Globus pallidus (tissue), 1 donor: ENCODE measurements around the gene CD79A.
"Not testable (repeated sequence)": the region's sequence is repeated elsewhere in the genome, so short reads cannot be mapped to it uniquely, and the experiment has no call there.

Source experiments
- DNase-seq: peaks from one replicate; pipeline ENCODE4 v3.0.0-alpha.2; 2015; ENCODE audit warnings: low spot score

The CD79A gene

DNA sequence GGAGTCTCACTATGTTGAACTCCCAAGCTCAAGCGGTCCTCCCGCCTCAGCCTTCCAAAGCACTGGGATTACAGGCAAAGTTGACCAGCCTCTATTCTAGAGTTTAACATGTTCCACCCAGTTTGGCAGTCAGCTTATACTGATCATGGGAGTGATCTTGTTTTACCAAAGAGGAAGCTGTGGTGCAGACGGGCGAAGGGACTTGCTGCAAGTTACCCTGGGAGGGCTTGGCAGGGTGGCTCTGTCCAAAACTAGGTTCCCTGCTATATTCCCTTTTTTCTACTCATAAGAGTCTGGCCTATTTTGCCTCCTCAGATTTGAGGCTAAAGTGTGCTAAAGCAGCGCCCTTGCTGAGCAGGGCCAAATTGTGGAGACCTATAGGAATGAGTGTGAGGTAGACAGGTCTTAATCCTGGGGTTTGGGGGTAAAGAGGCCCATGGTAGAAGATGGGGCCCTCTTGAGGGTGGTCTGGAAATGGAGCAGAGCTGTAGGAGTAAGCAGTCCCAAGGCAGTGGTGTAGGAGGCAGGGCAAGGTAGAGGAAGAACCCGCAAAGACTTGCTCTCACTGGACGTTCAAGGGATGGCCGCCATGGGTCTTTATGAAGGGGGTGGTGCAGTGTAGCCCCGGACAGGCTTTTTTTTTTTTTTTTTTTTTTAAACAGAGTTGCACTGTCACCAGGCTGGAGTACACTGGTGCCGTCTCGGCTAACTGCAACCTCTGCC is 13.7 kb upstream of the CD79A start:
- DNase-seq = no peak

DNA sequence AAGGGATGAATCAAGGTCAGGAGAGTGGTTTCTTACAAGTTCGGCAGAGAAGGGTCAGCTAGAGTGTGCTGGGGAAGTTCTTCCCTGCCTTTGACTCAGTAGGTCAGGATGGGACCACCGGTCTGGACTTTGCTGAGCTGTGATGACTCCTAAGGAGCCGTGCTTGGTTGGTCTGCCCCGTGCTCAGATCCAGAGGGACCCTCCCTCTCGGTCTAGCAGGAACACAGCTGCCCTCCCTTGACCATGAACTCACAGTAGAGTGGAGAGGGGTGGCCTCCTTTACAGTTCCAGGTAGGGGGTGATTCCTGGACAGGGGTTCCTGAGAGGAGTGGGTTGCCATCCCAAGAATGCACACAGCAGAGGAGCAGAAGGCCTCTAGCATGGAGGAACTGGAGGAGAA is 12.7 kb upstream of the CD79A start:
- no peak for DNase-seq

DNA sequence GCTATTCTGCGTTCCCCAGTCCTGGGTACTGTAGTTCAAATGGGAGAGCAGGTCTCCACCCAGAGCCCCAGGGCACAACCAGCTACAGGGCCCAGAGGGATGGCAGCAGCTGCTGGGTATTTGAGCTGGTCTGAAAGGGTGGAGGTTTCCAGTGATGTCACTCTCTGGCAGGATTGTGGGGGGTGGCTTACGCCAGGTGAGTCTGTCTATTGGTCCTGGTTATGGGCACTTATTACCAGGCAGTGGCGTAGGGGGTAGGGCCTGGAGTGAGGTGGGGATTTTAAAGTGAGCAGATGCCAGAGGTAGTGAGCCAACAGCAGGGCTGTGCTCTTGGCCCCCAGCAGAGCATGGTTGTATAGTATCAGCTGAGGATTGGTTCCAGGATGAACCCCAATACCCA is 10.8 kb upstream of the CD79A start:
- no peak for DNase-seq

DNA sequence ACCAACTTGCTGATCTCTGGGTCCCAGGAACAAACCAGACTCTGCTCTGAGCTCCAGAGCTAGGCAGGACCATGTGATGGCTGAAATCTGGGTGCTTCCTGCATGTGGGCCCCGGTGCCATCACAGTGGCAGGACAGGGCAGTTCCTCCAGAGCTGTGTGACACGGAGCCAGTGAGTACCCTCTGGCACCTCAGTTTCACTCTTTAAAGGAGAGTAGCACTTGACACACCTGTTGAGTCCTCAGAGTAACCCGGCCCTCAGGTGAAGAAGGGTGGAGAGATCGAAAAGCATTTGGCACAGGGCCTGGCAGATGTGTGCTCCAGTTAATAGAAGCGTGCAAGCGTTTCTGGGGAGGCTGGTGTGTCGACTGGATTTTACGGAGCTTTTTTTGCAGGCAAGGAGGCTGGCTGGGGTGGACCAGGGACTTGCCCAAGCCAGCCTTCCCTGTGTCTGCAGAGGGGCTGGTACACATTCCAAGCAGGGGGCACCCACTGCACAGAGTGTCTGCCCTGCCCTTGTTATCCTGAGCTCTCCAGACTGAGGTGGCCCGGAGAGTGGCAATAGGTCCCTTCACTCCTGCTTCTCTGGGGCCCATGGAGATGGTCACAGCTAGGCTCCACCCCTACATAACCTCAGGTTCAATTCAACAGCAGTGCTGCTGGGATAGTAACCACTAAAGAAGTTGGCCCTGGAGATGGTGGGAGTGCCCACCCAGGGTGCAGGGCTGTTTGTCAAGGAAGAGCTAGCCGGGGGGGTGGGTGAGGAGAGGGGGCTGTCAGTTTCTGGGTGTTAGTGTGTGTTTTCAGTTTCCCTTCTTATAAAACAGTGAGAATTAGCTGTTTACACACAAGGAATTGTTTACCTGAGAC is 8.7 kb upstream of the CD79A start:
- DNase-seq = no peak

DNA sequence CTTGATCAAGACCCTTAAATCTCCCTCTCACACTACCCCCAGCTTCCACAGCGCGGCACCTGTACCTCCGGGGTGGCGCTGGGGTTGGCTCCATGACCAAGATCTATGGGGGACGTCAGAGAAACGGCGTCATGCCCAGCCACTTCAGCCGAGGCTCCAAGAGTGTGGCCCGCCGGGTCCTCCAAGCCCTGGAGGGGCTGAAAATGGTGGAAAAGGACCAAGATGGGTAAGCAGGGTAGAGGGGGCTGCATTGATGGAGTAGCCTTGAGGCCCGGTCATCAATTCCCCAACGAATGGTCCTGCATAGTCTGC is 8.1 kb upstream of the CD79A start:
- DNase-seq = no peak

DNA sequence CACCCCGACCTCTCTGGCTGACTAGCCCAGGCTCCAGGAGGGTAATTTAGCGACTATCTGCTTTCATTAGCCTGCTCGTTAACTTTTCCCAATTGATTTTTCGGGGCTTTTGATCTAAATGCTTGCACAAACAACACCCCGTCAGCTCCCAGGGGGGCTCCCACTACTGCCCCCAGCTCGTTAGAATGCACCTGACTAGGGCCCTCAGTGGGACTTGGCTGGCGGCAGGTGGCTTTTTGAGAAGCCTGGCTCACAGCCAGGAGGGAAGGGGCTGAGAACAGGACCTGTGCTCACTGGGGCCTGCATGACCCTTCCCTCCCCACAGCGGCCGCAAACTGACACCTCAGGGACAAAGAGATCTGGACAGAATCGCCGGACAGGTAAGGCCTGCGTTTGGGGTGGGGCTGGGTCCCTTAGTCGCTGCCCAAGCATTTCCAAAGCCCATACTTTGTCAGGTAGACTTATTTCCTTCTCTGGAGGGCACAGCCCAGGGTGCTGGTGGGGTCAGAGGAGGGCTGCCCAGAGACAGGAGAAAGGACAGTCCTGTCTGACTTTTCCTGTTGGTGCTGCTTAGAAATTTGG is 7.6 kb upstream of the CD79A start:
- no peak for DNase-seq

DNA sequence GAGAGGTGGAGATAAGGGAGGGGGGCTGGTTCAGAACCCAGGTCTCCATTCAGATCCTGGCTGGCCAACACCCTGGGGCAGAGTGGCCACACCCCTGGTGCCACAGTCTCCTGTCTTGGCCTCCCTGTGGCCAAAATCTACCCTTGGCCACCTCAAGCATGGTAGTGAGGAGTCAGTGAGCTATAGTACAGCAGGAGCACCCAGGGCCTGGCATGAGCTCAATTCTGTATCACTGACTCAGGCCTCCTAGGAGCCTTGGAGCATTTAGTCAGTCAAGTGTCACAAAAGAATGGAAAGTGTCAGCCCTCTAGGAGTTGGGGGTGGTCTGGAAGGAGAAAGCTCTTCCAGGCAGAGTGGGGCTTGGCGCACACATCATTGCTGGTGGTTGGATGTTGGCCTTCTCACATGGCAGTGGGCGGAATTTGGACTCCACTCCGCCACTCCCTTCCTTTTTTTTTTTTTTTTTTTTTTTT is 6.6 kb upstream of the CD79A start:
- no peak for DNase-seq

DNA sequence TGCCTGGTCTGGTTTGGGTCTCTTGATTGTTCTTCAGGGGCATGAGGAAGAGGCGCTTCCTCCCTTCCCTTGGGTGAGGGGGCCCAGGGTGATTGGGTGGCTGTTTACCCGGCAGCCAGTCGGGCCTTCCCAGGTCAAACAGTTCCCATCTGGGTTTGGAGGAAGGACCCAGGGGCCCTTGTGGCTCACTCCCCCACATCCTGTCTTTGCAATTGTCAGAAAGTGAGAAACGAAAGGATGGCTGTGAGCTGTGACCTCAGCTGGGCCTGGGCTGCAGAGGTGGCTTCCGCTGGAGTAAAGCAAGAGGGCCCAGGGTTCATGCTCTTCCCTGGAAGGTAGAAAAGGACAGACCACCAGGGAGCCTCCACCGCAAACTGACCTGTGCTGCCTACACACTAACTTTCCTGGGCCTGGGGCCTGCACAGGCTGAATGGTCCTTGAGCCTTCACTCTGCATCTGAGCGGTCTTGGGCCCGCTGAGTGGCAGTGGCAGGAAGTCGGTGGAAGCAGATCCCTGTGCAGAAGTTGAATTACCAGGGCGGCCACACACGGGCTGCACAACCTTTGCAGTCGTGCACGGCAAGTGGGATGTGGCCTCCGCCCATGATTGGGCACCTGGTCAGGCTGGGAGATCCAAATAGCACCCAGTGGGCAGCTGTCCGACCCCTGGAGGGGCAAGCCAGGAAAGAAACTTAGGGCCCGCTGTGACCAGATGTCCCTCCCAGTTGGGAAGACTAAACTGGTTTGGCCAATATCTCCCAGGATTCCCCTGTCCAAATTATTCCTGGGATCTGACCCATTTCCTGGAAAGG is 5.3 kb upstream of the CD79A start:
- no peak for DNase-seq

DNA sequence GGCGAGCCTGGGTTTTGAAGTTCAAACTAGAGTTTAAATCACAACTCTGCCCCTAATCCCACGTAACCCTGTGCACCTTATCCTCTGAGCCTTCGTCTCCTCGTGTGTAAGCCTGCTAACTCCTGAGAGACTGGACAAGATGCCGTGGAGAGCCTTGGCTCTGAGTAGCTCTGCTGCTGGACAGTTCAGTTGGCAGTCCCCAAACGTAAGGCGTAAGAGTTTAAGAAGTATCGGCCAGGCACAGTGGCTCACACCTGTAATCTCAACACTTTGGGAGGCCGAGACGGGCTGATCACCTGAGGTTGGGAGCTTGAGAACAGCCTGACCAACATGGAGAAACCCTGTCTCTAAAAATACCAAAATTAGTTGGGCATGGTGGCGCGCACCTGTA is 4.7 kb upstream of the CD79A start:
- no peak for DNase-seq

DNA sequence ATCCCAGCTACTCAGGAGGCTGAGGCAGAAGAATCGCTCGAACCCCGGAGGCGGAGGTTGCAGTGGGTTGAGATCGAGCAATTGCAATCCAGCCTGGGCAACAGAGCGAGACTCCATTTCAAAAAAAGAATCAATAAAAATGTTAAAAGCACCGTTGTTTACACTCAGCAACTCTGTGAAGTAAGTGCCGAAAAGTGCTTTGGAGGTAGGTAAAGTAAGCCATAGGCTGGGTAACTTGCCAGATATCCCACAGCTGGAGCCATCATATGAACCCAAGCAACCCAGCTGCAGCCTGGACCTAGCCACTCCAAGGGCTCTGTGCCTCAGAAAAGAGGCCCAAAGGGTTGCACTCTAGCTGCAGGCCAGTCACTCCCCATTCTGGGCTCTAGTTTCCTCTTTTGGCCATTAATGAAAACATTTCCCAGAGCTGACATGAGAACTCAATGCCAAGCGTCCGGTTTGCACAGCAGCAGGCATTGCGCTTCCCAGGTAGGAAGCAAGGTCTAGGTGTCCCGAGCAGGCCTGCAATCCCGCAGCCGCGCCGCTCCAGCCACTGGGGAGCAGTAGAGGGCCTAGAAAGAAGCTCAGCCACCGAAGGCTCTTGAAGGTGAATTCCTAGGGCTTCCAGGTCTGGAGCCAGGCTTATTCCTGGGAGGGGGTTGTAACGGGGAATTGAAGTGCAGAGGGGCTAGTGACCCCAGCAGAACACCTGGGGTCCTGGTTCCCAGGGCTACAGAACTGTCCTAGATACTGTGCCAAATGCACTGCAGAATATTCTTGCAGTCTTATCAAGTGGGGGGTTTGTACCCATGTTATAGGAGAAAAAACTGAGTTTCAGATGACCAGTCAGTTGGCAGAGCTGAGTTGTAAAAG is 4.1 kb upstream of the CD79A start:
- DNase-seq = no peak

DNA sequence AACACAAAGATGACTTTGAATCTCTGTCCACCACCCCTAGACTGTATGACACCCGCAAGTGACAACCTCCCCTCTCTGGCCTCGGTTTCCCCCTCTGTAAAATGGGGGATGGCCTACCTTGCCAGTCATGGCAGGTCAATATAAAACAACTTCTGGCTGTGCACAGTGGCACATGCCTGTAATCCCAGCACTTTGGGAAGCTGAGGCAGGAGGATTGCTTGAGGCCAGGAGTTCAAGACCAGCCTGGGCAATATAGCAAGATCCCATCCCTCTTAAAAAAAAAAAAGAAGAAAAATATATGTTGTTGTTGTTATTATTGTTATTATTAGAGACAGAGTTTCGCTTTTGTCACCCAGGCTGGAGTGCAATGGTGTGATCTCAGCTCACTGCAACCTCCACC is 1.1 kb upstream of the CD79A start:
- not testable (repeated sequence) for DNase-seq

DNA sequence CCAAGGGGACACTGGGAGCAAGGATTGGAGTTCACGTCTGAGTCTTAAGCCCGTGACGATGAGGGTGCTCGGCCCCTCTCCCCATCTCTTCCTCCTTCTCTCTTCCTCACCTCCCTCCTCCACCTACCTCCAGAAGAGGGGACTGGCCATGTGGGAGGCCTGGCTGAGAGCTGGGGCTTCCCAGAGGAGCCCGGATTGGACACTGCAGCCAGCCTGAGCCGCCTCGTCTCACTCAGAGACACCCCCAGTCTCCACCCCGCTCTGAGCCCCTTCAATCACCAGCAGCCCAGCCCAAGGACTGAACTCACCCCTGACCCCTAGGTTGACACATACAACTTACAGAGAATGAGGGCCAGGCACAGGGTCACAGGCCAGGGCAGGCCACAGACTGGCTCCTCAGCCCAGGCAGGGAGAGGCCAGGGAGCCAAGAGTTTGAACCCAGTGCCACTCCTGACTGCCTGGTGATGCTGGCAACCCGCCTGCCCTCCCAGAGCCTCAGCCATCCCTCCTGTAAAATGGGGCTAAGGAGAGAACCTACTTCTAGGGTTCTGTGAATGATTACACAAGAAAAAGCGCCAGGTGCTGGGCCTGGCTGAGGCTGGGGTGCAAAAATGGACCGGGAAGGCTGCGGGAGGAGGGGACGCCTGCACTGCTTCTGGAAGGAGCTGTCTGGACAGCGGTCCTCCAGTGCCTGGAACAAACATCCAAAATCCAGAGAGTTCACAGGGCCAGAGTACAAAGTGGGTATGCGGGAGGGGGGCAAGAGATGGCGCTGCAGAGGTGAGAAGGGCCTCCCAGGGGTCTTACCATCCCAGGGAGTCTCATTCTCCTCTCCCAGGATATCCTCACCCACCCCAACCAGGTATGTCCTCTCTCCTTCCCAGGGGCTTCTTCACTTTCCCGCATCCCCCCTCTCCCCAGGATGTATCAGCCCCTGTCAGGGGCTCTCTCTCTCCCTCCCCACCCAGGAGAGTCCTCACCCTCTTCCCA is 1.1 kb downstream of the CD79A start:
- DNase-seq = no peak

DNA sequence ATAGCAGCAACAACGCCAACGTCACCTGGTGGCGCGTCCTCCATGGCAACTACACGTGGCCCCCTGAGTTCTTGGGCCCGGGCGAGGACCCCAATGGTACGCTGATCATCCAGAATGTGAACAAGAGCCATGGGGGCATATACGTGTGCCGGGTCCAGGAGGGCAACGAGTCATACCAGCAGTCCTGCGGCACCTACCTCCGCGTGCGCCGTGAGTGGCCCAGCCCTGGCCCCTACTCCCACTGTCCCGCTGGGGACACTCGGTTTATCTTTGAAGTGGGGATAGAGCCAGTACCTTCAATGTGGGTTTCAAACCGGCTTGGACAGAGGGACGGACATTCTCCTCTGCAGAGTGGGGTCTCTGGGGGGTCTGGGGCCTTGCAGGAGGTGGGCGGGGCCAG is 2.0 kb downstream of the CD79A start:
- no peak for DNase-seq

DNA sequence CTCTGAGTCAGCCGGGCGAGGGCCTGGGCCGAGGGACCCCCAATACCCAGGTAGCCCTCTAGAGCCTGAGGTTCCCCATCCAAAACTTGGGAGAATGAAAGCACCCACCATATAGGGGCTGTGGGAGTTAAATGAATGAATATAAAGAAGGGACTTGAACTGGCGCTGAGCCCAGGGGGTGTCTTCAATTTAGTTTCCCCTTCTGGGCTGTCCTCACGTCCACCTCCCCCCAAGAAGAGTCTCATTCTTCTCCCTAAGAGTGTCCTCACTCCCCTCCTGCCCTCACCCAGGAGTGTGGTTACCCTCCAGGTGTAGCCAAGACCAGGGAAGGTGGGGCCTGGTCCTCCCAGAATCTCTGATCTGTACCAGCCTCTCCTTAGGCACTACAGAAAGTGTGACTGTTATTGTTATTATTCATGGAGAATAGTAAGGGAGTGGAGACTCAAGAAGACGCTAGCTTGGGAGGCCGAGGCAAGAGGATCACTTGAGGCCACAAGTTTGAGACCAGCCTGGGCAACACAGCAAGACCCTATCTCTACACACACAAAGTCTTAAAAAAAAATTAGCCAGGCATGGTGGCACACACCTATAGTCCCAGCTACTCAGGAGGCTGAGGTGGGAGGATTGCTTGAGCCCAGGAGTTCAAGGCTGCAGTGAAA is 2.7 kb downstream of the CD79A start:
- no peak for DNase-seq

DNA sequence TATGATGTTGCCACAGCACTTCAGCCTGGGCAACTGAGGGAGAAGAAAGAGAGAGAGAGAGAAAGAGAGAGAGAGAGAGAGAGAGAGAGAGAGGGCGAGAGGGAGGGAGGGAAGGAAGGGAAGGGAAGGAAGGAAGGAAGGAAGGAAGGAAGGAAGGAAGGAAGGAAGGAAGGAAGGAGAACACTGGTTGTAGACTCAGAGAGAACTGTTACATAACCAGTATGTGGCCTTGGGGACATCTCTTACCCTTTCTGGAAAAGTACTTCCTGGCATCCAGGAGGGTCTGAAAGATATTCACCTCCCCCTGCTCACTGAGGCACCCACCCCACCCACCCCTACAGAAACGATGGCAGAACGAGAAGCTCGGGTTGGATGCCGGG is 3.2 kb downstream of the CD79A start:
- DNase-seq = no peak

DNA sequence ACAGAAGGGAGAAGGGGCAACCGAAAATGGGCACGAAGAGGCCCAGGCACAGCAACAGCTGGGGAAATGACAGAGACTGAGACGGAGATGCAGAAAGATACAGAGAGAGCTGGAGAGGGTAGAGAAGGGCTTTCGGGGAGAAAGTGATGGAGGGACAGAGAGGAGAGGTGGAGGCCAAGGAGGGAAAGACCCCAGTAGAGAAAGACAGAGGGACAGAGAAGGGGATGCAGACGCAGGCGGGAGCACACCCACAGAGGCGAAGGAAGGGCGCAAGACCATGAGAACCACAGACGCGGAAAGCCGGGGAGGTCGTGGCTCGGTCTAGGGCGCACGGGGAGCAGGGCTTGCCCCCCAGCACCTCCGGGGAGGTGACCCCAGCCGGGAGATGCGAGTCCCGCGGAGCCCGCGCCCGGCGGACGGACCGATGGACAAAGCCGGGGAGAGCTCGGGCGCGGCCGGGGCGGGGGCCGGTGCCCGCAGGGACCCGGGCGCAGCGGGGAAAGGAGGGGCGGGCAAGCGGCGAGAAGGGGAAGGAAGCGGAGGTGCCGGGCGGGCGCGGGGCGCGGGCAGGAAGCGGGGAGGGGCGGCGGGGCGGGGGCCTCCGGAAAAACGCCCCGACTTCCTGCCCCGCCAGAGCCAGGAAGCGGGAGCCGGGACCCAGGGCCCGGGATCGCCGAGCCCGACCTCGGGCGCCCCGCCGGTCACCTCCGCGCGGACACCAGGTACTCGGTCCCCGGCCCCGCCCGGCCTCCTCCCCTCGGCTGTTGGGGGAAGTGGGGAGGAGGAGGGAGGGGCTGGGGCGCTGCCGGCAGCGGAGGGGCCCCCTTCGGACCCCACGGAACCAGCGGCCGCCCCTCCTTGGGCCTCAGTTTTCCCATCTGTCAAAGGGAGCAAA is 5.7 kb downstream of the CD79A start, which contains the start of gene ARHGEF1:
Gene ARHGEF1 (plus strand): TSS at position 617 of the 895 bp plus-strand sequence. CDS start 4,899 bp downstream, outside the sequence.
- DNase-seq = no peak

DNA sequence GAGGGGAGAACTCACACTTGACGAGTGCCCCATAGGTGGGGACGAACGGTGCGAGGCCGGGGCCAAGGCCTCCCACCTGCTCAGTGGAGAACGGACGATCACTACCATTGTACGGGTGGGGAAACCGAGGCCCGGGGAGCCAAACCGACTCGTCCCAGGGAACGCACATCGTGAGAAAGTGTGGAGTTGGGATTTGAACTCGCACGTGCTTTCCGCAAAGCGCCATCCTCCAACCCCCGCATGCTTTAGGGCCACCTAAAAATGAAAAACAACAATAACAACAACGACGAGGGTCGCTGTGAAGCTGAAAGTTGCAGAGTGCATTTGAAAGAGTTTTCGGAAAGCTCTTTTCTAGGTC is 6.4 kb downstream of the CD79A start:
- no peak for DNase-seq
